Ishikawa (cell line): ENCODE results near the gene MBNL3.

ENCODE experiments used
- CEBPB ChIP-seq: IDR thresholded peaks from 2 replicates; pipeline ENCODE4 v1.6.1; 2012
- CREB1 ChIP-seq: IDR thresholded peaks from 2 replicates; pipeline ENCODE4 v1.6.1; 2012; ENCODE audit warnings: low read depth
- EGR1 ChIP-seq: IDR thresholded peaks from 2 replicates; pipeline ENCODE4 v1.6.1; 2012
- EP300 ChIP-seq: IDR thresholded peaks from 2 replicates; pipeline ENCODE4 v1.6.1; 2012; ENCODE audit warnings: borderline replicate concordance
- FOXM1 ChIP-seq: IDR thresholded peaks from 2 replicates; pipeline ENCODE4 v1.6.1; 2012; ENCODE audit warnings: low read depth, borderline replicate concordance
- NFIC ChIP-seq: IDR thresholded peaks from 2 replicates; pipeline ENCODE4 v1.6.1; 2012
- RAD21 ChIP-seq: IDR thresholded peaks from 2 replicates; pipeline ENCODE4 v1.6.1; 2012; ENCODE audit warnings: low read depth
- TAF1 ChIP-seq: IDR thresholded peaks from 2 replicates; pipeline ENCODE4 v1.6.1; 2012; ENCODE audit warnings: low read depth, mild to moderate bottlenecking
- TCF12 ChIP-seq: IDR thresholded peaks from 2 replicates; pipeline ENCODE4 v1.6.1; 2012; ENCODE audit warnings: low read depth
- TEAD4 ChIP-seq: IDR thresholded peaks from 2 replicates; pipeline ENCODE4 v1.6.1; 2012
- YY1 ChIP-seq: IDR thresholded peaks from 2 replicates; pipeline ENCODE4 v1.6.1; 2012; ENCODE audit warnings: low read depth
- ZBTB7A ChIP-seq: IDR thresholded peaks from 2 replicates; pipeline ENCODE4 v1.6.1; 2012; ENCODE audit warnings: low read depth
- TF ChIP-seq, protein P1 (sequence below): IDR thresholded peaks from 2 replicates; pipeline ENCODE4 v1.6.1; 2012
- TF ChIP-seq, protein P2 (sequence below): IDR thresholded peaks from 2 replicates; pipeline ENCODE4 v1.6.1; 2012
- TF ChIP-seq, protein P3 (sequence below): IDR thresholded peaks from 2 replicates; pipeline ENCODE4 v1.6.1; 2012; ENCODE audit warnings: low read depth, mild to moderate bottlenecking

The MBNL3 gene

DNA sequence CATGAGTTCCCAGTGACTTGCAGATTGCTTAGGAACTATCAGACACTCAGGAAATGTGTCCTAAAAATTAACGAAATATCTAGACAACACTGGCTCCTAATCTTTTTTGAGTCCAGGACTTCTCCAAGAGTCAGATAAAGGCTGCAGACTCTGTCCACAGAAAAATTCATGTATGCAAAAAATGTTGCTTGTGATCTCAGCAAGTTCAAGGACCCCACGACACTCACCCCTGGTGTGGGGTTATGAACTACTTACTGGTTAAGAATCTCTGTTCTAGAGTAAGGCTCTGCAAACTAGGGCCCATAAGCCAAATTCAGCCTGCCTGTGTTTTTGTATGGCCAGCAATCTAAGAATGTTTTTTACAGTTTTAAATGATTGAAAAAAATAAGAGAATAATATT, 93.2 kb downstream of the MBNL3 start:
- TF ChIP-seq, protein P1, sequence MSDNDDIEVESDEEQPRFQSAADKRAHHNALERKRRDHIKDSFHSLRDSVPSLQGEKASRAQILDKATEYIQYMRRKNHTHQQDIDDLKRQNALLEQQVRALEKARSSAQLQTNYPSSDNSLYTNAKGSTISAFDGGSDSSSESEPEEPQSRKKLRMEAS, result no peak
- TF ChIP-seq NFIC, result no peak
- TF ChIP-seq, protein P2, sequence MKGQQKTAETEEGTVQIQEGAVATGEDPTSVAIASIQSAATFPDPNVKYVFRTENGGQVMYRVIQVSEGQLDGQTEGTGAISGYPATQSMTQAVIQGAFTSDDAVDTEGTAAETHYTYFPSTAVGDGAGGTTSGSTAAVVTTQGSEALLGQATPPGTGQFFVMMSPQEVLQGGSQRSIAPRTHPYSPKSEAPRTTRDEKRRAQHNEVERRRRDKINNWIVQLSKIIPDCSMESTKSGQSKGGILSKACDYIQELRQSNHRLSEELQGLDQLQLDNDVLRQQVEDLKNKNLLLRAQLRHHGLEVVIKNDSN, result no peak
- no peak for TF ChIP-seq TCF12
- TF ChIP-seq EP300, result no peak
- TF ChIP-seq EGR1, result no peak
- TF ChIP-seq, protein P3, sequence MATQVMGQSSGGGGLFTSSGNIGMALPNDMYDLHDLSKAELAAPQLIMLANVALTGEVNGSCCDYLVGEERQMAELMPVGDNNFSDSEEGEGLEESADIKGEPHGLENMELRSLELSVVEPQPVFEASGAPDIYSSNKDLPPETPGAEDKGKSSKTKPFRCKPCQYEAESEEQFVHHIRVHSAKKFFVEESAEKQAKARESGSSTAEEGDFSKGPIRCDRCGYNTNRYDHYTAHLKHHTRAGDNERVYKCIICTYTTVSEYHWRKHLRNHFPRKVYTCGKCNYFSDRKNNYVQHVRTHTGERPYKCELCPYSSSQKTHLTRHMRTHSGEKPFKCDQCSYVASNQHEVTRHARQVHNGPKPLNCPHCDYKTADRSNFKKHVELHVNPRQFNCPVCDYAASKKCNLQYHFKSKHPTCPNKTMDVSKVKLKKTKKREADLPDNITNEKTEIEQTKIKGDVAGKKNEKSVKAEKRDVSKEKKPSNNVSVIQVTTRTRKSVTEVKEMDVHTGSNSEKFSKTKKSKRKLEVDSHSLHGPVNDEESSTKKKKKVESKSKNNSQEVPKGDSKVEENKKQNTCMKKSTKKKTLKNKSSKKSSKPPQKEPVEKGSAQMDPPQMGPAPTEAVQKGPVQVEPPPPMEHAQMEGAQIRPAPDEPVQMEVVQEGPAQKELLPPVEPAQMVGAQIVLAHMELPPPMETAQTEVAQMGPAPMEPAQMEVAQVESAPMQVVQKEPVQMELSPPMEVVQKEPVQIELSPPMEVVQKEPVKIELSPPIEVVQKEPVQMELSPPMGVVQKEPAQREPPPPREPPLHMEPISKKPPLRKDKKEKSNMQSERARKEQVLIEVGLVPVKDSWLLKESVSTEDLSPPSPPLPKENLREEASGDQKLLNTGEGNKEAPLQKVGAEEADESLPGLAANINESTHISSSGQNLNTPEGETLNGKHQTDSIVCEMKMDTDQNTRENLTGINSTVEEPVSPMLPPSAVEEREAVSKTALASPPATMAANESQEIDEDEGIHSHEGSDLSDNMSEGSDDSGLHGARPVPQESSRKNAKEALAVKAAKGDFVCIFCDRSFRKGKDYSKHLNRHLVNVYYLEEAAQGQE, result no peak
- TF ChIP-seq CEBPB, result no peak
- no peak for TF ChIP-seq TAF1
- TF ChIP-seq YY1, result no peak
- no peak for TF ChIP-seq ZBTB7A
- no peak for TF ChIP-seq TEAD4
- no peak for TF ChIP-seq FOXM1
- no peak for TF ChIP-seq RAD21
- TF ChIP-seq CREB1, result no peak

DNA sequence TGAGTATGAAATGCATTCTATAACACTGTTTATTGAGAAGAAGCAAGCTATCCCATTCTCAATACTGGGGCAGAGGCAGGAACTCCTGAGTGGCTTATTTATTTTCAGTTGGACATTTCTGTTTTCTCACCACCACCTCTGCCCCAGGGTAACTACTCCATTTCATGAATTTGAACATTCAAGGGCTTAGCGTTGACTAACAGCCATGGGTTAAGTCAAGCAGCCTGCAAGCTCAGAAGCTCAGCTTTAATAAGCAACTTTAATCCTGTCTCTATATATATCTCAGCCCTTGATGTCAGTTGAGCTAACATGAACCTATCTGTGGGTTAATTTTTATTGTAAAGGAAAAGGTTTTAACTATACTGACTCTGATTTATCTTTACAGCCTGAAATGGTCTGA, 93.8 kb downstream of the MBNL3 start:
- TF ChIP-seq TCF12, result no peak
- TF ChIP-seq TEAD4, result no peak
- TF ChIP-seq ZBTB7A, result no peak
- TF ChIP-seq CEBPB, result no peak
- TF ChIP-seq, protein P3, result no peak
- TF ChIP-seq NFIC, result no peak

DNA sequence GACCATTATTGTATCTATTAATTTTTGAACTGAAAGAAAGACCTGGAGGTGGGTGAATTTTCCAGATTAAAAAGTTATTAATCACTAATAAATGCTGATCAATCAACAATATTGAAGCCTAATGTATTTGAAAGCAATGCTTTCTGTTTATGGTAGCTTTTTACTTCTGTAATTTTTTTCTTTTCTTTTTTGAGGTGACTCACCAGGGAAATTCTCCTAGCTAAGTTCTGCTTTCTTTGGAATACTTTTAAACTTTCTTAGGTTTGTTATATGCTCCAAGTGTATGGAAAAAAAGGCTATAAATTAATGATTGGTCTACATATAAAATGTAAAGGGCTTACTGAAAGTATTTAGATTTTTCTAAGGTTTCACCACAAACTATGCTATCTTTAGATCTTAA, 94.2 kb downstream of the MBNL3 start:
- TF ChIP-seq, protein P1, result no peak
- TF ChIP-seq CREB1 (no peak), TCF12 (no peak), ZBTB7A (no peak), YY1 (no peak), CEBPB (no peak), EP300 (no peak), RAD21 (no peak)
- TF ChIP-seq, protein P2, result no peak
- TF ChIP-seq, protein P3, result no peak

DNA sequence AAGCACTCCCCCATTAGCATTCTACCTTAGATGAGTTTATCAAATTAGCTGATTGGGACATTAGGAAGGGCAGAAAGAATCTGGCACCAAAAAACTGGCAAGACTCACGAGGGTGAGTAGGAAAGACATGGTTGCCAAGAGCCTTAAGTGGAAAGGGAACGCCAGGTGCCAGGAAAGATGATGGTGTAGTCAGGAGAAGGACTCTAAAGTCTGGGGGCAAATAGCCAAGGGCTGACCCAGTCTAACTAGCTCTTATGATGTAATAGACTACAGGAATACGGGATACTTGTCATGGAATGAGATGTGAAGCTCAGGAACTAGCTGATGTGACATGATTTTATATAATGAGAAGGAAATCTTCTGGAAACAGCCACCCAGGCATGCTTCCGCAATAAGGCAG, 94.8 kb downstream of the MBNL3 start:
- TF ChIP-seq CEBPB (no peak), NFIC (no peak), FOXM1 (no peak), CREB1 (no peak), ZBTB7A (no peak), TAF1 (no peak), TCF12 (no peak), YY1 (no peak)
- TF ChIP-seq, protein P2, result no peak
- TF ChIP-seq, protein P1, result no peak
- TF ChIP-seq, protein P3, result no peak
